ENCODE measurements around the gene CCR6.

- TF ChIP-seq CTCF (IDR thresholded peaks at IDR 0.05) (no peak), POLR2AphosphoS5 (IDR thresholded peaks at IDR 0.05) (no peak), EP300 (IDR thresholded peaks at IDR 0.05) (no peak)
These were observed 25.9 kb upstream of the CCR6 start for GRCh38 chr6:167096991-167097390.
